GM12878 (cell line): Measurements from ENCODE around the gene ZSCAN26. TPM values are rescaled to one million over a fixed set of nuclear protein-coding genes. Genes with fewer than 3 reads are reported as not detected.

Experiments used
- ATAC-seq: fragments of 200-7000 bp; cut with Tn5 transposase; 3 replicates; pipeline ENCODE4 v1.9.1; 2020; ENCODE audit warnings: mild to moderate bottlenecking, moderate library complexity
- BruUV-seq: library from RNA; stranded (reverse); fragments of 400-500 nt; replicated peaks from 2 replicates; lab custom pipeline; 2021; lab: Mats Ljungman, UMichigan
- CTCF ChIA-PET: fragments of 300-600 bp; sonication (Branson Sonifier 250); formaldehyde crosslinking; extraction: SDS; loops from one replicate; lab custom pipeline; 2021; ENCODE audit warnings: inconsistent platforms; lab: Yijun Ruan, JAX
- POLR2A ChIA-PET: fragments of 350-600 bp; formaldehyde crosslinking; extraction: SDS; loops from one replicate; lab custom pipeline; 2021; ENCODE audit warnings: inconsistent platforms; lab: Charles Lee
- RAD21 ChIA-PET: fragments of 300-600 bp; sonication (Branson Sonifier 250); formaldehyde crosslinking; loops from one replicate; lab custom pipeline; 2023; ENCODE audit warnings: antibody characterized with exemption; ENCODE audit not compliant: unreplicated experiment; lab: Charles Lee
- SMC1A ChIA-PET: fragments of 300-600 bp; sonication (Branson Sonifier 250); formaldehyde crosslinking; loops from one replicate; lab custom pipeline; 2023; ENCODE audit not compliant: unreplicated experiment, uncharacterized antibody; lab: Charles Lee
- DNase-seq: peaks from one replicate; pipeline ENCODE4 v3.0.0-alpha.2; 2011; ENCODE audit warnings: low read depth, low spot score
- FAIRE-seq: peaks from 3 replicates; lab custom pipeline; 2011; peaks lifted over from hg19 to GRCh38; lab: Jason Lieb, UNC
- H2AFZ ChIP-seq: 2 replicates; pipeline ENCODE4 v1.6.0; 2011; ENCODE audit warnings: low read depth, low read length, control low read depth; ENCODE audit not compliant: control insufficient read depth
- H3K27ac ChIP-seq: 2 replicates; pipeline ENCODE4 v1.5.1; 2011; ENCODE audit warnings: control low read depth; ENCODE audit not compliant: control insufficient read depth, insufficient read depth
- H3K27me3 ChIP-seq, 2 experiments: replicated peaks in 1 of 2; 2 replicates each; pipeline versions ENCODE4 v1.6.0 to v1.6.1; 2011; ENCODE audit warnings: low read length in 1 of 2; ENCODE audit not compliant: control insufficient read depth in 2 of 2, insufficient read depth in 2 of 2
- H3K36me3 ChIP-seq, 2 experiments: 2 replicates each; pipeline ENCODE4 v1.5.1; 2011; ENCODE audit warnings: low read length in 1 of 2; ENCODE audit not compliant: control insufficient read depth in 2 of 2, insufficient read depth in 2 of 2
- H3K4me1 ChIP-seq: 2 replicates; pipeline ENCODE4 v1.6.1; 2011; ENCODE audit warnings: mild to moderate bottlenecking, low read length, moderate library complexity, mixed read lengths; ENCODE audit not compliant: control insufficient read depth, insufficient read depth
- H3K4me2 ChIP-seq: 2 replicates; pipeline ENCODE4 v1.6.0; 2011; ENCODE audit warnings: control low read depth; ENCODE audit not compliant: control insufficient read depth, insufficient read depth
- H3K4me3 ChIP-seq: fragments of 200-600 bp; sonication (generic); 2 replicates; pipeline ENCODE4 v1.5.1; 2016
- H3K79me2 ChIP-seq: 2 replicates; pipeline ENCODE4 v1.6.0; 2011; ENCODE audit warnings: low read length; ENCODE audit not compliant: control insufficient read depth, insufficient read depth
- H3K9ac ChIP-seq: 2 replicates; pipeline ENCODE4 v1.8.0; 2011; ENCODE audit warnings: low read length, control low read depth, mixed read lengths; ENCODE audit not compliant: control insufficient read depth, insufficient read depth
- H3K9me3 ChIP-seq: replicated peaks from 3 replicates; pipeline ENCODE4 v1.5.1; 2011; ENCODE audit warnings: mild to moderate bottlenecking, low read length; ENCODE audit not compliant: control insufficient read depth, insufficient read depth
- H4K20me1 ChIP-seq: 2 replicates; pipeline ENCODE4 v1.6.0; 2011; ENCODE audit not compliant: control insufficient read depth, insufficient read depth
- CBX3 ChIP-seq: fragments of 200-600 bp; sonication (generic); IDR thresholded peaks from 2 replicates; pipeline ENCODE4 v1.6.1; 2016; ENCODE audit warnings: low read depth, borderline replicate concordance
- CREB1 ChIP-seq: IDR thresholded peaks from 2 replicates; pipeline ENCODE4 v1.6.1; 2012; ENCODE audit warnings: low read depth, mild to moderate bottlenecking, inconsistent platforms
- E2F8 ChIP-seq: fragments of 450-650 bp; IDR thresholded peaks from 2 replicates; pipeline ENCODE4 v1.6.1; 2018; ENCODE audit warnings: mild to moderate bottlenecking, low read depth, moderate library complexity; ENCODE audit not compliant: partially characterized antibody
- EED ChIP-seq: sonication (generic); IDR thresholded peaks from 2 replicates; pipeline ENCODE4 v1.6.1; 2016; ENCODE audit warnings: antibody characterized with exemption, low read depth
- ELK1 ChIP-seq: IDR thresholded peaks from 2 replicates; pipeline ENCODE4 v1.6.1; 2012; ENCODE audit warnings: low read depth, low read length, improper control_type of control experiment
- ESRRA ChIP-seq: IDR thresholded peaks from 2 replicates; pipeline ENCODE4 v1.6.1; 2012; ENCODE audit warnings: mild to moderate bottlenecking, low read length, improper control_type of control experiment
- HDAC6 ChIP-seq: fragments of 200-600 bp; sonication (generic); IDR thresholded peaks from one replicate; pipeline ENCODE4 v1.8.0; 2017; ENCODE audit warnings: antibody characterized with exemption; ENCODE audit not compliant: unreplicated experiment
- IKZF2 ChIP-seq, 2 experiments: fragments of 450-650 bp; IDR thresholded peaks; 2 replicates each; pipeline ENCODE4 v1.6.1; 2017; ENCODE audit warnings: mild to moderate bottlenecking in 2 of 2, moderate library complexity in 2 of 2
- KDM1A ChIP-seq: fragments of 200-600 bp; sonication (generic); IDR thresholded peaks from 2 replicates; pipeline ENCODE4 v1.6.1; 2016; ENCODE audit warnings: borderline replicate concordance
- MTA3 ChIP-seq: IDR thresholded peaks from 2 replicates; pipeline ENCODE4 v1.6.1; 2012; ENCODE audit warnings: low read length, inconsistent platforms, borderline replicate concordance
- NFYA ChIP-seq: IDR thresholded peaks from 2 replicates; pipeline ENCODE4 v1.6.1; 2011; ENCODE audit warnings: low read depth, mild to moderate bottlenecking, low read length, improper control_type of control experiment, borderline replicate concordance
- NKRF ChIP-seq: fragments of 450-650 bp; conservative IDR thresholded peaks from 2 replicates; pipeline ENCODE4 v1.6.1; 2017; ENCODE audit warnings: mild to moderate bottlenecking, moderate library complexity
- NRF1 ChIP-seq: conservative IDR thresholded peaks from 2 replicates; pipeline ENCODE4 v1.6.1; 2011; ENCODE audit warnings: mild to moderate bottlenecking, low read depth, low read length, improper control_type of control experiment
- TCF12 ChIP-seq: IDR thresholded peaks from 2 replicates; pipeline ENCODE4 v1.6.1; 2011; ENCODE audit warnings: low read depth, mild to moderate bottlenecking, low read length
- ZNF24 ChIP-seq: fragments of 450-650 bp; IDR thresholded peaks from 2 replicates; pipeline ENCODE4 v1.6.1; 2017; ENCODE audit warnings: antibody characterized with exemption, mild to moderate bottlenecking
- WGBS: methylation state at CpG from one replicate; pipeline ENCODE4 v1.1.6; 2016; ENCODE audit warnings: low lambda C conversion rate; ENCODE audit not compliant: insufficient replicate concordance, insufficient coverage; ENCODE audit errors: missing lambda C conversion rate; 5-methylcytosine and 5-hydroxymethylcytosine counted together
- in situ Hi-C: fragments of 300-500 bp; cut with MboI; formaldehyde crosslinking; loops from 9 replicates; pipeline ENCODE4 v1.14.3; 2018; ENCODE audit warnings: mixed read lengths
- intact Hi-C: fragments of 100-400 bp; cut with micrococcal nuclease; formaldehyde crosslinking; loops from one replicate; pipeline ENCODE4 v1.14.2; 2022; ENCODE audit not compliant: unreplicated experiment
- polyA plus RNA-seq, 11 experiments: library from polyadenylated mRNA; depleted of rRNA in 4 of 11; unstranded in 6 of 11; stranded (reverse) in 5 of 11; fragments of >200 nt; fragmentation: Nextera tagmentation in 4 of 11; fragmentation: Illumina TruSeq in 1 of 11; extraction: Ambion mirVana in 4 of 11; extraction: Trizol in 1 of 11; gene quantifications; 1 replicate in 1 of 11; 2 replicates in 10 of 11; pipeline versions ENCODE4 v1.2.1 to v1.2.3, GENCODE V29; 2011 to 2016; ENCODE audit warnings: inconsistent platforms in 2 of 11, missing spikeins in 2 of 11, low read depth in 1 of 11
- total RNA-seq, 4 experiments: library from RNA; depleted of rRNA in 3 of 4; stranded (reverse); fragments of >200 nt in 3 of 4; fragmentation: Illumina TruSeq in 1 of 4; extraction: Trizol in 1 of 4; gene quantifications; 2 replicates each; pipeline versions ENCODE4 v1.2.1 to v1.2.3, GENCODE V29; 2013 to 2021

The ZSCAN26 gene
- total and polyA plus RNA-seq, 10 of the 15 experiments (the other 5 are each of a cell fraction or from before 2014, with no cell fraction given), result 4.5 to 13.3 (median 6.5) TPM

- no peak for TF ChIP-seq MTA3
- TF ChIP-seq ESRRA, result no peak
- TF ChIP-seq CREB1, result no peak
- TF ChIP-seq E2F8, result no peak
- TF ChIP-seq KDM1A, result no peak
These were observed 7.9 kb downstream of the ZSCAN26 start (continued) for GRCh38 chr6:28274888-28275287.

- in situ Hi-C loops, result no loop called here
- POLR2A ChIA-PET, result no interaction called here
- SMC1A ChIA-PET, result interaction anchor here (1.0 to 4.9 kb wide), 4 partner anchors 10 to 70 kb away, joined by 3 to 27 read pairs (median 3); partner anchors contain the start of gene ZSCAN26
- no peaks in the 10 kb centered on the region for H3K4me1 ChIP-seq
- no peak overlapping the region for H2AFZ ChIP-seq
- H3K9ac ChIP-seq, result no peak overlapping the region
- FAIRE-seq (no peak), ATAC-seq (no peak), DNase-seq (no peak)
- H3K4me2 ChIP-seq, result no peak overlapping the region
- no peaks in the 10 kb centered on the region for H3K27me3 ChIP-seq
- no peaks in the 10 kb centered on the region for H4K20me1 ChIP-seq
- no TSS peak for BruUV-seq
- no peak overlapping the region for H3K4me3 ChIP-seq
- WGBS, result 94% methylated on average over 3 of the region's 3 CpGs
- H3K9me3 ChIP-seq, result no peaks in the 10 kb centered on the region
- H3K27ac ChIP-seq, result no peak overlapping the region
- peaks cover 0 to 6% of the 10 kb centered on the region in 2 experiments for H3K36me3 ChIP-seq
- TF ChIP-seq NKRF (no peak), IKZF2 (IDR thresholded peaks at IDR 0.05) (no peak), HDAC6 (no peak), ELK1 (no peak), TCF12 (no peak), NRF1 (no peak), NFYA (no peak), ZNF24 (no peak), CBX3 (no peak), EED (no peak)
- intact Hi-C loops, result no loop called here
- RAD21 ChIA-PET, result interaction anchor here (1.1 kb wide), 1 partner anchor 11 kb away, joined by 3 read pairs; the partner anchor contains the start of gene ZSCAN26
- CTCF ChIA-PET, result interaction anchor here (0.6 kb wide), 1 partner anchor 500 kb away, joined by 3 read pairs; no protein-coding TSS in a partner anchor
- H3K79me2 ChIP-seq, result no peaks in the 10 kb centered on the region
These were observed 10.8 kb downstream of the ZSCAN26 start for GRCh38 chr6:28277746-28278145.
